GM23338 (cell line): ENCODE measurements around the gene FOCAD.

ENCODE experiments used
- NANOG ChIP-seq: IDR thresholded peaks from 2 replicates; pipeline ENCODE4 v1.6.1; 2016; ENCODE audit warnings: antibody characterized with exemption, borderline replicate concordance
- ZNF114 ChIP-seq: fragments of 250-450 bp; sonication (Bioruptor Pico); IDR thresholded peaks from 2 replicates; pipeline ENCODE4 v1.5.0; 2020; ENCODE audit warnings: mild to moderate bottlenecking, moderate library complexity
- TF ChIP-seq, protein P1 (sequence below), 2 experiments: fragments of 200-600 bp in 1 of 2; sonication (generic) in 1 of 2; conservative IDR thresholded peaks; 2 replicates each; pipeline versions ENCODE4 v1.5.1 to v1.6.1; 2016 to 2017; ENCODE audit warnings: antibody characterized with exemption in 2 of 2, low read depth in 2 of 2, mild to moderate bottlenecking in 2 of 2, moderate library complexity in 1 of 2

DNA sequence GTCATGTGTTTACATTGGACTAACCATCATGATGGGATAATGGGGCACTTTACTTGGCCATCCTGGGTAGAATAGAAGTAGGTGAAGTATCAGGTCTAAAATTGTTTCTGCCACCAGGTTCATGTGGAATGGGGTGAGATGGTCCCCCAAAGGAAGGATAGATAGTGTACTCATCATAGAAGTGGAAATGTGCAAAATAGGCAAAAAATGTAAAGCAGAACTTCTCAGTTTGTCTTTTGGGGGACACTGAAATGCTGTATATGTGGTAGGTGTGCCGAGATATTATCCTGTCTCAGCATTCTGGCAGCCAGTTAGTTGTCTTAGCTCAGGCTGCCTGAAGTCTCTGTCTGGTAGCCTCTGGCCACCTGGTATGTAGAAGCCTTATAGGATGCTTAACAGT is 107.6 kb downstream of the FOCAD start:
- TF ChIP-seq, protein P1, sequence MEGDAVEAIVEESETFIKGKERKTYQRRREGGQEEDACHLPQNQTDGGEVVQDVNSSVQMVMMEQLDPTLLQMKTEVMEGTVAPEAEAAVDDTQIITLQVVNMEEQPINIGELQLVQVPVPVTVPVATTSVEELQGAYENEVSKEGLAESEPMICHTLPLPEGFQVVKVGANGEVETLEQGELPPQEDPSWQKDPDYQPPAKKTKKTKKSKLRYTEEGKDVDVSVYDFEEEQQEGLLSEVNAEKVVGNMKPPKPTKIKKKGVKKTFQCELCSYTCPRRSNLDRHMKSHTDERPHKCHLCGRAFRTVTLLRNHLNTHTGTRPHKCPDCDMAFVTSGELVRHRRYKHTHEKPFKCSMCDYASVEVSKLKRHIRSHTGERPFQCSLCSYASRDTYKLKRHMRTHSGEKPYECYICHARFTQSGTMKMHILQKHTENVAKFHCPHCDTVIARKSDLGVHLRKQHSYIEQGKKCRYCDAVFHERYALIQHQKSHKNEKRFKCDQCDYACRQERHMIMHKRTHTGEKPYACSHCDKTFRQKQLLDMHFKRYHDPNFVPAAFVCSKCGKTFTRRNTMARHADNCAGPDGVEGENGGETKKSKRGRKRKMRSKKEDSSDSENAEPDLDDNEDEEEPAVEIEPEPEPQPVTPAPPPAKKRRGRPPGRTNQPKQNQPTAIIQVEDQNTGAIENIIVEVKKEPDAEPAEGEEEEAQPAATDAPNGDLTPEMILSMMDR (conservative IDR thresholded peaks at IDR 0.05; ENCODE audit: low read depth in 2 of 2), result no peak
- TF ChIP-seq ZNF114, result no peak
- no peak for TF ChIP-seq NANOG
